Measurements from ENCODE around the gene OAS2. TPM values are rescaled to one million over a fixed set of nuclear protein-coding genes. Genes with fewer than 3 reads are reported as not detected.

The OAS2 gene
- total and polyA plus RNA-seq, 10 of the 15 experiments (the other 5 are each of a cell fraction or from before 2014, with no cell fraction given): 32.4 to 290 (median 90.2) TPM

DNA sequence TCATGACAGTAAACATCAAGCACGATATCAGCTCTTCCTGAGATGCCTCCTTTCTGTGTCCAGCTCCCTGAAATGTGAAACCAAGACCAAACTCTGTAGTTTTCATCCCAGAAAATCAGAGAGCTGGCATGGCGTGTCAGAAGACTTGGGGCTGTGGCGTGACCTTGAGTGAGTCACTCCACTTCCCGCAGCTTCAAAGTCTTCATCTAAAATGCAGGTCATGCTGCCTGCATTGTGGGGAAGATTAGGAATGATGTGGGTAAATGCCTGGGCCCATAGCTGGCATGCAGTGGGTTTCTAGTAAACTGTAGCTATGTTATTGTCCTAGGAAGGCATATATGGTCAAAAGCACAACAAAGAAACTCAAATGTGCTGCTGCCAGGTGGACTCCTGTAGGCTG lies 28.8 kb downstream of the OAS2 start:
- in situ Hi-C loops (cut with MboI): no loop called here
- H3K79me2 ChIP-seq (ENCODE audit: control insufficient read depth, insufficient read depth, low read length): no peaks in the 10 kb centered on the region
- no peaks in the 10 kb centered on the region for H3K4me1 ChIP-seq (ENCODE audit: control insufficient read depth, insufficient read depth, low read length)
- no peak for FAIRE-seq
- ChIA-PET POLR2A (interaction anchor here (0.8 kb wide), 1 partner anchor 100 kb away, joined by 3 read pairs; no protein-coding TSS in a partner anchor), RAD21 (ENCODE audit: unreplicated experiment) (interaction anchor here (1.1 to 1.4 kb wide), 2 partner anchors 14 to 42 kb away, joined by 3 read pairs; no protein-coding TSS in a partner anchor), SMC1A (ENCODE audit: uncharacterized antibody, unreplicated experiment) (interaction anchor here (0.9 to 1.5 kb wide), 4 partner anchors 9 to 105 kb away, joined by 3 to 7 read pairs (median 4); no protein-coding TSS in a partner anchor), CTCF (interaction anchor here (1.0 to 2.6 kb wide), 4 partner anchors 14 to 107 kb away, joined by 3 to 14 read pairs (median 4); no protein-coding TSS in a partner anchor)
- H3K36me3 ChIP-seq (ENCODE audit: control insufficient read depth in 2 of 2, insufficient read depth in 2 of 2, low read length in 1 of 2): peaks cover 15 to 59% of the 10 kb centered on the region in 2 experiments
- H3K9ac ChIP-seq (ENCODE audit: control insufficient read depth, insufficient read depth, low read length): no peak overlapping the region
- WGBS (ENCODE audit: insufficient coverage, insufficient replicate concordance, low lambda C conversion rate, missing lambda C conversion rate): 100% methylated on average over 4 of the region's 4 CpGs
- no peak overlapping the region for H3K27ac ChIP-seq (ENCODE audit: control insufficient read depth, insufficient read depth)
- DNase-seq (ENCODE audit: low read depth, low spot score): no peak
- BruUV-seq (replicated peaks): no TSS peak
- H2AFZ ChIP-seq (ENCODE audit: control insufficient read depth, low read depth, low read length): no peak overlapping the region
- intact Hi-C loops (cut with micrococcal nuclease; ENCODE audit: unreplicated experiment): no loop called here
- H3K4me2 ChIP-seq (ENCODE audit: control insufficient read depth, insufficient read depth): no peak overlapping the region
- no peaks in the 10 kb centered on the region for H3K27me3 ChIP-seq (replicated peaks in 1 of 2; ENCODE audit: control insufficient read depth in 2 of 2, insufficient read depth in 2 of 2, low read length in 1 of 2)
- H3K9me3 ChIP-seq (replicated peaks; ENCODE audit: control insufficient read depth, insufficient read depth, low read length): no peaks in the 10 kb centered on the region; the same call in 2 of the 3 replicates
- TF ChIP-seq TAF1 (IDR thresholded peaks at IDR 0.05; ENCODE audit: borderline replicate concordance, low read depth, low read length) (no peak), TBL1XR1 (IDR thresholded peaks at IDR 0.05; ENCODE audit: low read depth, low read length) (no peak), NFYA (IDR thresholded peaks at IDR 0.05; ENCODE audit: borderline replicate concordance, low read depth, low read length) (no peak), BCL11A (IDR thresholded peaks at IDR 0.05; ENCODE audit: low read depth, low read length) (no peak)
- TF ChIP-seq, protein P1, sequence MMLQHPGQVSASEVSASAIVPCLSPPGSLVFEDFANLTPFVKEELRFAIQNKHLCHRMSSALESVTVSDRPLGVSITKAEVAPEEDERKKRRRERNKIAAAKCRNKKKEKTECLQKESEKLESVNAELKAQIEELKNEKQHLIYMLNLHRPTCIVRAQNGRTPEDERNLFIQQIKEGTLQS (IDR thresholded peaks at IDR 0.05; ENCODE audit: borderline replicate concordance, extremely low read depth, low read depth, low read length): no peak
- no peak overlapping the region for H3K4me3 ChIP-seq
- no peaks in the 10 kb centered on the region for H4K20me1 ChIP-seq (ENCODE audit: control insufficient read depth, insufficient read depth)
- no peak for ATAC-seq

- no peaks in the 10 kb centered on the region; the same call in 2 of the 3 replicates for H3K9me3 ChIP-seq (replicated peaks; ENCODE audit: control insufficient read depth, insufficient read depth, low read length)
- no TSS peak for BruUV-seq (replicated peaks)
- no peak overlapping the region for H3K9ac ChIP-seq (ENCODE audit: control insufficient read depth, insufficient read depth, low read length)
- POLR2A ChIA-PET: no interaction called here
- RAD21 ChIA-PET (ENCODE audit: unreplicated experiment): no interaction called here
- ATAC-seq (no peak), DNase-seq (ENCODE audit: low read depth, low spot score) (no peak), FAIRE-seq (no peak)
- peaks cover 9 to 31% of the 10 kb centered on the region in 2 experiments for H3K36me3 ChIP-seq (ENCODE audit: control insufficient read depth in 2 of 2, insufficient read depth in 2 of 2, low read length in 1 of 2)
- no peak overlapping the region for H3K4me3 ChIP-seq
- SMC1A ChIA-PET (ENCODE audit: uncharacterized antibody, unreplicated experiment): interaction anchor here (1.8 kb wide), 1 partner anchor 18 kb away, joined by 7 read pairs; no protein-coding TSS in a partner anchor
- H3K4me2 ChIP-seq (ENCODE audit: control insufficient read depth, insufficient read depth): no peak overlapping the region
- no peak overlapping the region for H3K27ac ChIP-seq (ENCODE audit: control insufficient read depth, insufficient read depth)
- intact Hi-C loops (cut with micrococcal nuclease; ENCODE audit: unreplicated experiment): no loop called here
- H3K27me3 ChIP-seq (replicated peaks in 1 of 2; ENCODE audit: control insufficient read depth in 2 of 2, insufficient read depth in 2 of 2, low read length in 1 of 2): no peaks in the 10 kb centered on the region
- no peaks in the 10 kb centered on the region for H4K20me1 ChIP-seq (ENCODE audit: control insufficient read depth, insufficient read depth)
- in situ Hi-C loops (cut with MboI): no loop called here
- no peaks in the 10 kb centered on the region for H3K79me2 ChIP-seq (ENCODE audit: control insufficient read depth, insufficient read depth, low read length)
- TF ChIP-seq IRF3 (IDR thresholded peaks at IDR 0.05) (no peak), FOS (IDR thresholded peaks at IDR 0.05; ENCODE audit: borderline replicate concordance, extremely low read depth, insufficient read length) (no peak), BCL11A (IDR thresholded peaks at IDR 0.05; ENCODE audit: low read depth, low read length) (no peak), EZH2 (IDR thresholded peaks at IDR 0.05; ENCODE audit: borderline replicate concordance, control insufficient read depth, low read depth, low read length) (no peak), E4F1 (IDR thresholded peaks at IDR 0.05; ENCODE audit: borderline replicate concordance, partially characterized antibody) (no peak), SMAD1 (IDR thresholded peaks at IDR 0.05; ENCODE audit: low read depth, partially characterized antibody) (no peak)
- TF ChIP-seq, protein P2, sequence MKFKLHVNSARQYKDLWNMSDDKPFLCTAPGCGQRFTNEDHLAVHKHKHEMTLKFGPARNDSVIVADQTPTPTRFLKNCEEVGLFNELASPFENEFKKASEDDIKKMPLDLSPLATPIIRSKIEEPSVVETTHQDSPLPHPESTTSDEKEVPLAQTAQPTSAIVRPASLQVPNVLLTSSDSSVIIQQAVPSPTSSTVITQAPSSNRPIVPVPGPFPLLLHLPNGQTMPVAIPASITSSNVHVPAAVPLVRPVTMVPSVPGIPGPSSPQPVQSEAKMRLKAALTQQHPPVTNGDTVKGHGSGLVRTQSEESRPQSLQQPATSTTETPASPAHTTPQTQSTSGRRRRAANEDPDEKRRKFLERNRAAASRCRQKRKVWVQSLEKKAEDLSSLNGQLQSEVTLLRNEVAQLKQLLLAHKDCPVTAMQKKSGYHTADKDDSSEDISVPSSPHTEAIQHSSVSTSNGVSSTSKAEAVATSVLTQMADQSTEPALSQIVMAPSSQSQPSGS (IDR thresholded peaks at IDR 0.05; ENCODE audit: low read length): no peak
- CTCF ChIA-PET: interaction anchor here (2.3 kb wide), 1 partner anchor 18 kb away, joined by 6 read pairs; no protein-coding TSS in a partner anchor
- WGBS (ENCODE audit: insufficient coverage, insufficient replicate concordance, low lambda C conversion rate, missing lambda C conversion rate): 94% methylated on average over 2 of the region's 2 CpGs
- H3K4me1 ChIP-seq (ENCODE audit: control insufficient read depth, insufficient read depth, low read length): no peaks in the 10 kb centered on the region
- H2AFZ ChIP-seq (ENCODE audit: control insufficient read depth, low read depth, low read length): no peak overlapping the region
Measured at GRCh38 chr12:113010701-113011100, 32.4 kb downstream of the OAS2 start.
